ENCODE measurements around the gene WSCD2.

DNA sequence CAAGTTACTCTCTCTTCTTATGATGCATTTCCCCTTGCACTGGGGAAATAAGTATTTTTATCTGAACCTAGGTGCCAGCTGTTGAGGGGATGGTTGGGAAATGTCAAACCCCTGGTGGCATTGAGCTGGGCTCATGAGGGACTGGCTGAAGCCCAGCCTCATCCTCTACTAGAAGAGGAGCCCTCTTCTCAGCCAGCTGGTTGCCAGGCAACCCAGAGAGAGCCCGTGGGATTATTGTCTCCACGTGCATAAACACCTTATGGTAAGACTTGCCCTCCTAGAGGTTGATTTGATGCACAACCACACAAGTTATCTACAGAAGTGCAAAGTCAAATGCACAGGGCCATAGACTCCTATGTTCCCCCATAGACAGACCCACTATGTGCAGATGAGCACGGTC lies 89.8 kb downstream of the WSCD2 start:
- TF ChIP-seq, protein P1, sequence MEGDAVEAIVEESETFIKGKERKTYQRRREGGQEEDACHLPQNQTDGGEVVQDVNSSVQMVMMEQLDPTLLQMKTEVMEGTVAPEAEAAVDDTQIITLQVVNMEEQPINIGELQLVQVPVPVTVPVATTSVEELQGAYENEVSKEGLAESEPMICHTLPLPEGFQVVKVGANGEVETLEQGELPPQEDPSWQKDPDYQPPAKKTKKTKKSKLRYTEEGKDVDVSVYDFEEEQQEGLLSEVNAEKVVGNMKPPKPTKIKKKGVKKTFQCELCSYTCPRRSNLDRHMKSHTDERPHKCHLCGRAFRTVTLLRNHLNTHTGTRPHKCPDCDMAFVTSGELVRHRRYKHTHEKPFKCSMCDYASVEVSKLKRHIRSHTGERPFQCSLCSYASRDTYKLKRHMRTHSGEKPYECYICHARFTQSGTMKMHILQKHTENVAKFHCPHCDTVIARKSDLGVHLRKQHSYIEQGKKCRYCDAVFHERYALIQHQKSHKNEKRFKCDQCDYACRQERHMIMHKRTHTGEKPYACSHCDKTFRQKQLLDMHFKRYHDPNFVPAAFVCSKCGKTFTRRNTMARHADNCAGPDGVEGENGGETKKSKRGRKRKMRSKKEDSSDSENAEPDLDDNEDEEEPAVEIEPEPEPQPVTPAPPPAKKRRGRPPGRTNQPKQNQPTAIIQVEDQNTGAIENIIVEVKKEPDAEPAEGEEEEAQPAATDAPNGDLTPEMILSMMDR (optimal IDR thresholded peaks at IDR 0.05 in 1 of 3, IDR thresholded peaks at IDR 0.05 in 1 of 3, conservative IDR thresholded peaks at IDR 0.05 in 1 of 3; ENCODE audit: extremely low read depth in 1 of 3, insufficient read depth in 2 of 3, low read length in 3 of 3), result no peak
- TF ChIP-seq EZH2 (IDR thresholded peaks at IDR 0.05; ENCODE audit: low read length), result no peak
